Measurements from ENCODE around the gene ORAI1.

The ORAI1 gene

DNA sequence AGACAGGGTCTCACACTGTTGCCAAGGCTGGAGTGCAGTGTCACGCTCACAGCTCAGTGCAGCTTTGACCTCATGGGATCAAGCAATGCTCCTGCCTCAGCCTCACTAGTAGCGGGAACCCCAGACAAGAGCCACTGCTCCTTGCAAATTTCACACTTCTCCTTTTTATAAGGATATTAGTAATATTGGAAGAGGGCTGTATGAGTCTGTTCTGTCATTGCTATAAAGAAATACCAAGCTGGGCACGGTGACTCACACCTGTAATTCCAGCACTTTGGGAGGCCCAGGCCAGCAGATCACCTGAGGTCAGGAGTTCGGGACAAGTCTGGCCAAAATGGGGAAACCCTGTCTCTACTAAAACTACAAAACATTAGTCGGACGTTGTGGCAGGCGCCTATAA is 12.9 kb upstream of the ORAI1 start (continued):
- TF ChIP-seq, protein P1, sequence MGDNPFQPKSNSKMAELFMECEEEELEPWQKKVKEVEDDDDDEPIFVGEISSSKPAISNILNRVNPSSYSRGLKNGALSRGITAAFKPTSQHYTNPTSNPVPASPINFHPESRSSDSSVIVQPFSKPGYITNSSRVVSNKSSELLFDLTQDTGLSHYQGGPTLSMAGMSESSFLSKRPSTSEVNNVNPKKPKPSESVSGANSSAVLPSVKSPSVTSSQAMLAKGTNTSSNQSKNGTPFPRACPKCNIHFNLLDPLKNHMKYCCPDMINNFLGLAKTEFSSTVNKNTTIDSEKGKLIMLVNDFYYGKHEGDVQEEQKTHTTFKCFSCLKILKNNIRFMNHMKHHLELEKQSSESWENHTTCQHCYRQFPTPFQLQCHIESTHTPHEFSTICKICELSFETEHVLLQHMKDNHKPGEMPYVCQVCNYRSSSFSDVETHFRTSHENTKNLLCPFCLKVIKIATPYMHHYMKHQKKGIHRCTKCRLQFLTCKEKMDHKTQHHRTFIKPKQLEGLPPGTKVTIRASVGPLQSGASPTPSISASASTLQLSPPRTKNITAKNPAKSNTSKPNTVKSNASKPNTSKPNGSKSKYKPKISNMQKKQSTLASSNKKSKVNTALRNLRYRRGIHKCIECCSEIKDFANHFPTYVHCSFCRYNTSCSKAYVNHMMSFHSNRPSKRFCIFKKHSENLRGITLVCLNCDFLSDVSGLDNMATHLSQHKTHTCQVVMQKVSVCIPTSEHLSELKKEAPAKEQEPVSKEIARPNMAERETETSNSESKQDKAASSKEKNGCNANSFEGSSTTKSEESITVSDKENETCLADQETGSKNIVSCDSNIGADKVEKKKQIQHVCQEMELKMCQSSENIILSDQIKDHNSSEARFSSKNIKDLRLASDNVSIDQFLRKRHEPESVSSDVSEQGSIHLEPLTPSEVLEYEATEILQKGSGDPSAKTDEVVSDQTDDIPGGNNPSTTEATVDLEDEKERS (tag by site-specific recombination; IDR thresholded peaks at IDR 0.05): no peak
- TF ChIP-seq ZFHX2 (tag by site-specific recombination; conservative IDR thresholded peaks at IDR 0.05): no peak
- TF ChIP-seq ZBTB7A (tag by site-specific recombination; IDR thresholded peaks at IDR 0.05; ENCODE audit: low read depth): no peak
- TF ChIP-seq ZNF311 (tag by site-specific recombination; IDR thresholded peaks at IDR 0.05; ENCODE audit: borderline replicate concordance): no peak
- TF ChIP-seq, protein P2, sequence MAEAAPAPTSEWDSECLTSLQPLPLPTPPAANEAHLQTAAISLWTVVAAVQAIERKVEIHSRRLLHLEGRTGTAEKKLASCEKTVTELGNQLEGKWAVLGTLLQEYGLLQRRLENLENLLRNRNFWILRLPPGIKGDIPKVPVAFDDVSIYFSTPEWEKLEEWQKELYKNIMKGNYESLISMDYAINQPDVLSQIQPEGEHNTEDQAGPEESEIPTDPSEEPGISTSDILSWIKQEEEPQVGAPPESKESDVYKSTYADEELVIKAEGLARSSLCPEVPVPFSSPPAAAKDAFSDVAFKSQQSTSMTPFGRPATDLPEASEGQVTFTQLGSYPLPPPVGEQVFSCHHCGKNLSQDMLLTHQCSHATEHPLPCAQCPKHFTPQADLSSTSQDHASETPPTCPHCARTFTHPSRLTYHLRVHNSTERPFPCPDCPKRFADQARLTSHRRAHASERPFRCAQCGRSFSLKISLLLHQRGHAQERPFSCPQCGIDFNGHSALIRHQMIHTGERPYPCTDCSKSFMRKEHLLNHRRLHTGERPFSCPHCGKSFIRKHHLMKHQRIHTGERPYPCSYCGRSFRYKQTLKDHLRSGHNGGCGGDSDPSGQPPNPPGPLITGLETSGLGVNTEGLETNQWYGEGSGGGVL (tag by site-specific recombination; IDR thresholded peaks at IDR 0.05): no peak
- TF ChIP-seq ZBTB8A (tag by site-specific recombination; IDR thresholded peaks at IDR 0.05): no peak
- no peak for TF ChIP-seq SCRT2 (tag by site-specific recombination; IDR thresholded peaks at IDR 0.05)
- no peak for TF ChIP-seq SP2 (tag by site-specific recombination; IDR thresholded peaks at IDR 0.05)

DNA sequence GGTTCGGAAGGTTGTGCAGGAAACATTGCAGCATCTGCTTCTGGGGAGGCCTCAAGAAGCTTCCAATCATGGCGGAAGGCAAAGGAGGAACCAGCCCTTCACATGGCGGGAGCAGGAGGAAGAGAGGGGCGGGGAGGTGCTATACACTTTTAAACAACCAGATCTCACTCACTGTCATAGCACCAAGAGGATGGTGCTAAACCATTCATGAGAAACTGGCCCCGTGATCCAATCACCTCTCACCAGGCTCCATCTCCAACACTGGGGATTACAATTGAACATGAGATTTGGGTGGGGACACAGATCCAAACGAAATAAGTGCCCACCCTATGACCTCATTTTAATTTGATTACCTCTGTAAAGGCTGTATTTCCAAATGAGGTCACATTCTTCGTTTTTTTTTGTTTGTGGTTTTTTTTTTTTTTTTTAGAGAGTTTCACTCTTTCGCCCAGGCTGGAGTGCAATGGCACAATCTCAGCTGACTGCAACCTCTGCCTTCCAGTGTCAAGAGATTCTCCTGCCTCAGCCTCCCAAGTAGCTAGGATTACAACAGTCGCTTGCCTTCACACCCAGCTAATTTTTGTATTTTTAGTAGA is 11.4 kb upstream of the ORAI1 start:
- H3K9me3 ChIP-seq (ENCODE audit: control insufficient read depth, insufficient read depth, low read depth, low read length): no peaks in the 10 kb centered on the region
- CTCF ChIA-PET: interaction anchor here (0.7 to 1.0 kb wide), 2 partner anchors 10 to 107 kb away, joined by 3 to 4 read pairs; no protein-coding TSS in a partner anchor
- peaks cover 6% of the 10 kb centered on the region; the same call in 1 of the 2 replicates for H3K4me1 ChIP-seq (ENCODE audit: control insufficient read depth, insufficient read depth, low read length)
- no peak overlapping the region for H3K4me3 ChIP-seq (ENCODE audit: low read depth, low read length)
- TF ChIP-seq ZNF76 (tag by site-specific recombination; IDR thresholded peaks at IDR 0.05; ENCODE audit: borderline replicate concordance, low read depth) (no peak), KLF8 (tag by site-specific recombination; IDR thresholded peaks at IDR 0.05) (peak; percentile 45), ZNF335 (tag by site-specific recombination; conservative IDR thresholded peaks at IDR 0.05) (no peak), ZNF10 (tag by site-specific recombination; IDR thresholded peaks at IDR 0.05) (no peak), ZNF302 (tag by site-specific recombination; IDR thresholded peaks at IDR 0.05; ENCODE audit: low read depth) (no peak), OSR2 (tag by site-specific recombination; IDR thresholded peaks at IDR 0.05) (0 out of 2 replicates have a peak, but pooled peaks have one; percentile 26), ZNF596 (tag by site-specific recombination; IDR thresholded peaks at IDR 0.05) (no peak), ZNF350 (tag by site-specific recombination; IDR thresholded peaks at IDR 0.05) (no peak), ZBTB21 (tag by site-specific recombination; IDR thresholded peaks at IDR 0.05) (peak; percentile 73), ZNF155 (tag by site-specific recombination; IDR thresholded peaks at IDR 0.05) (no peak), ZNF571 (tag by site-specific recombination; IDR thresholded peaks at IDR 0.05) (no peak), ZNF629 (tag by site-specific recombination; IDR thresholded peaks at IDR 0.05) (peak; percentile 80), GLIS1 (tag by site-specific recombination; IDR thresholded peaks at IDR 0.05) (0 out of 2 replicates have a peak, but pooled peaks have one; percentile 17)
- TF ChIP-seq, protein P3, sequence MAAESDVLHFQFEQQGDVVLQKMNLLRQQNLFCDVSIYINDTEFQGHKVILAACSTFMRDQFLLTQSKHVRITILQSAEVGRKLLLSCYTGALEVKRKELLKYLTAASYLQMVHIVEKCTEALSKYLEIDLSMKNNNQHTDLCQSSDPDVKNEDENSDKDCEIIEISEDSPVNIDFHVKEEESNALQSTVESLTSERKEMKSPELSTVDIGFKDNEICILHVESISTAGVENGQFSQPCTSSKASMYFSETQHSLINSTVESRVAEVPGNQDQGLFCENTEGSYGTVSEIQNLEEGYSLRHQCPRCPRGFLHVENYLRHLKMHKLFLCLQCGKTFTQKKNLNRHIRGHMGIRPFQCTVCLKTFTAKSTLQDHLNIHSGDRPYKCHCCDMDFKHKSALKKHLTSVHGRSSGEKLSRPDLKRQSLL (tag by site-specific recombination; IDR thresholded peaks at IDR 0.05): 0 out of 2 replicates have a peak, but pooled peaks have one; percentile 37
- TF ChIP-seq, protein P4, sequence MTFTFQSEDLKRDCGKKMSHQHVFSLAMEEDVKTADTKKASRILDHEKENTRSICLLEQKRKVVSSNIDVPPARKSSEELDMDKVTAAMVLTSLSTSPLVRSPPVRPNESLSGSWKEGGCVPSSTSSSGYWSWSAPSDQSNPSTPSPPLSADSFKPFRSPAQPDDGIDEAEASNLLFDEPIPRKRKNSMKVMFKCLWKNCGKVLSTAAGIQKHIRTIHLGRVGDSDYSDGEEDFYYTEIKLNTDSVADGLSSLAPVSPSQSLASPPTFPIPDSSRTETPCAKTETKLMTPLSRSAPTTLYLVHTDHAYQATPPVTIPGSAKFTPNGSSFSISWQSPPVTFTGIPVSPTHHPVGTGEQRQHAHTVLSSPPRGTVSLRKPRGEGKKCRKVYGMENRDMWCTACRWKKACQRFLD (tag by site-specific recombination; IDR thresholded peaks at IDR 0.05): no peak
- TF ChIP-seq, protein P5, sequence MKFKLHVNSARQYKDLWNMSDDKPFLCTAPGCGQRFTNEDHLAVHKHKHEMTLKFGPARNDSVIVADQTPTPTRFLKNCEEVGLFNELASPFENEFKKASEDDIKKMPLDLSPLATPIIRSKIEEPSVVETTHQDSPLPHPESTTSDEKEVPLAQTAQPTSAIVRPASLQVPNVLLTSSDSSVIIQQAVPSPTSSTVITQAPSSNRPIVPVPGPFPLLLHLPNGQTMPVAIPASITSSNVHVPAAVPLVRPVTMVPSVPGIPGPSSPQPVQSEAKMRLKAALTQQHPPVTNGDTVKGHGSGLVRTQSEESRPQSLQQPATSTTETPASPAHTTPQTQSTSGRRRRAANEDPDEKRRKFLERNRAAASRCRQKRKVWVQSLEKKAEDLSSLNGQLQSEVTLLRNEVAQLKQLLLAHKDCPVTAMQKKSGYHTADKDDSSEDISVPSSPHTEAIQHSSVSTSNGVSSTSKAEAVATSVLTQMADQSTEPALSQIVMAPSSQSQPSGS (tag by site-specific recombination; IDR thresholded peaks at IDR 0.05; ENCODE audit: low read depth): peak; percentile 89
- TF ChIP-seq, protein P6, sequence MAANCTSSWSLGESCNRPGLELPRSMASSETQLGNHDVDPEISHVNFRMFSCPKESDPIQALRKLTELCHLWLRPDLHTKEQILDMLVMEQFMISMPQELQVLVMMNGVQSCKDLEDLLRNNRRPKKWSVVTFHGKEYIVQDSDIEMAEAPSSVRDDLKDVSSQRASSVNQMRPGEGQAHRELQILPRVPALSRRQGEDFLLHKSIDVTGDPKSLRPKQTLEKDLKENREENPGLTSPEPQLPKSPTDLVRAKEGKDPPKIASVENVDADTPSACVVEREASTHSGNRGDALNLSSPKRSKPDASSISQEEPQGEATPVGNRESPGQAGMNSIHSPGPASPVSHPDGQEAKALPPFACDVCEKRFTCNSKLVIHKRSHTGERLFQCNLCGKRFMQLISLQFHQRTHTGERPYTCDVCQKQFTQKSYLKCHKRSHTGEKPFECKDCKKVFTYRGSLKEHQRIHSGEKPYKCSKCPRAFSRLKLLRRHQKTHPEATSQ (tag by site-specific recombination; IDR thresholded peaks at IDR 0.05): no peak
- H3K36me3 ChIP-seq (ENCODE audit: control insufficient read depth in 2 of 2, insufficient read depth in 1 of 2, low read length in 2 of 2): no peaks in the 10 kb centered on the region
- POLR2A ChIA-PET: interaction anchor here (0.6 kb wide), 1 partner anchor 11 kb away, joined by 3 read pairs; no protein-coding TSS in a partner anchor
- no peak overlapping the region for H3K27ac ChIP-seq (ENCODE audit: extremely low read depth, low read depth, low read length)

Data from HEK293 (cell line).